OCI-LY1 (cell line): ENCODE measurements around the gene UNC13D.

Source experiments
- EZH2 ChIP-seq: fragments of 200-600 bp; sonication (generic), shearing (Covaris generic); IDR thresholded peaks from 2 replicates; pipeline ENCODE4 v1.8.0; 2017; ENCODE audit warnings: borderline replicate concordance, mixed run types, mild to moderate bottlenecking, antibody characterized with exemption, low read length, moderate library complexity, mixed read lengths
- TF ChIP-seq, protein P1 (sequence below): fragments of 200-600 bp; sonication (generic), shearing (Covaris generic); IDR thresholded peaks from 2 replicates; pipeline ENCODE4 v1.5.1; 2017; ENCODE audit warnings: mild to moderate bottlenecking, antibody characterized with exemption, low read length, moderate library complexity, mixed read lengths

DNA sequence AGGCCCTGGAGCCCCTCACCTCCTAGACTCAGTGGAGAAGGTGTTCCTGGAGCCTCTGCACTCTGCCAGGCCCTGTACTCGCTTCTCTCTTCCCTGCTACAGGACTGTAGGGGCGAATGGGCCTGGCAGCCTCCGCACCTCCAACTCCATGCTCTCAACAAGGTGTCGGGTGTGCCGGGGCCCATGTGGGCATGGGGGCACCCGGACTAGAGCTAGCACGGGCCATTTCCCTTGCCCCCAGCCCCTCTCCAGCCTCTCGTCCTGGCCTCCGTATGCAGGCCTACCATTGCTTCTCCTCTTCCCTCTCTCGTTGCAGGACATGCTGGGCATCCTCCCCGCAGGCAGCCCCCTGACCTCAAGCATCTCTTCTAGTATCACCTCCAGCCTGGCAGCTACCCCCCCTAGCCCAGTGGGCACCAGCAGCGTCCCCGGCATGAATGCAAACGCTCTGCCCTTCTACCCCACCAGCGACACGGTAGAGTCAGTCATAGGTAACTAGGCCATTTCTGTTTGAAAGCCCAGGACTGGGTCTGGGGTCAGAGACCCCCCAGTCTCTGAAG, 25.8 kb downstream of the UNC13D start:
- TF ChIP-seq, protein P1, sequence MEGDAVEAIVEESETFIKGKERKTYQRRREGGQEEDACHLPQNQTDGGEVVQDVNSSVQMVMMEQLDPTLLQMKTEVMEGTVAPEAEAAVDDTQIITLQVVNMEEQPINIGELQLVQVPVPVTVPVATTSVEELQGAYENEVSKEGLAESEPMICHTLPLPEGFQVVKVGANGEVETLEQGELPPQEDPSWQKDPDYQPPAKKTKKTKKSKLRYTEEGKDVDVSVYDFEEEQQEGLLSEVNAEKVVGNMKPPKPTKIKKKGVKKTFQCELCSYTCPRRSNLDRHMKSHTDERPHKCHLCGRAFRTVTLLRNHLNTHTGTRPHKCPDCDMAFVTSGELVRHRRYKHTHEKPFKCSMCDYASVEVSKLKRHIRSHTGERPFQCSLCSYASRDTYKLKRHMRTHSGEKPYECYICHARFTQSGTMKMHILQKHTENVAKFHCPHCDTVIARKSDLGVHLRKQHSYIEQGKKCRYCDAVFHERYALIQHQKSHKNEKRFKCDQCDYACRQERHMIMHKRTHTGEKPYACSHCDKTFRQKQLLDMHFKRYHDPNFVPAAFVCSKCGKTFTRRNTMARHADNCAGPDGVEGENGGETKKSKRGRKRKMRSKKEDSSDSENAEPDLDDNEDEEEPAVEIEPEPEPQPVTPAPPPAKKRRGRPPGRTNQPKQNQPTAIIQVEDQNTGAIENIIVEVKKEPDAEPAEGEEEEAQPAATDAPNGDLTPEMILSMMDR: no peak
- TF ChIP-seq EZH2: no peak
